Dermis blood vessel endothelial cell (primary cell): ENCODE results near the gene MLXIP. TPM values are rescaled to one million over a fixed set of nuclear protein-coding genes. Genes with fewer than 3 reads are reported as not detected.

Source experiments
- DNase-seq: peaks from one replicate; pipeline ENCODE4 v3.0.0; 2010
- total RNA-seq: library from RNA; depleted of rRNA; stranded (reverse); fragments of >200 nt; gene quantifications from 2 replicates; pipeline ENCODE4 v1.2.3, GENCODE V29; 2014

The MLXIP gene
- total RNA-seq, 1 donor from 2014 or later, result 16.7 TPM

- peak; percentile 87 for DNase-seq
Measured at GRCh38 chr12:122080149-122081082, 1.9 kb downstream of the MLXIP start.

GRCh38 chr12:122081083-122081696 lies 2.6 kb downstream of the MLXIP start:
- peak; percentile 19 for DNase-seq

DNA sequence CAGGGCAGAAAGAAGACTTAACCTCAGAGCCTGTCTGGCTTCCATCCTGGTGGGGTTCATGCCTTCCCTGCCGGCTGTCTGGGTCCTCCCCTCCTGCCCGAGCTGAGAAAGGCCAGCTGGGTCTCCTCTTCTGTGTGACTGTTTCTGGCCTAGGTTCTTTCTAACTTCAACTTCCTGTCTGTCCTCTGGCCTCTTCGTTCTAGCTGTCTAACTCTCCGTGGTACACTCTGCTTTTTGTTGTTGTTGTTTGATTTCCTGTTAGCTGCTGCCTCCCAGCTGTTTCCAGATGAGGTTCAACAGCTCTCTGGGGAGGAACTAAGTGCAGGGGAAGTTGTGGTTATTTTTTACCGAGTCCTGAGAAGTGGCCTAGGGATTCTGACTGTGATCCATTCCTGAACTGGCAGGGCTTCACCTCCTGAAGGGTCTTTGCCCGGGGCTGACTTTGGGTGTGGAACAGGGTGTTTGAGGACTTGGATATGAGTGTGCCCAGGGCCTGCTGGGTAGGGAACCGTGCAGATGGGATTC lies 3.2 kb downstream of the MLXIP start:
- peak; percentile 43 for DNase-seq

- peak; percentile 20 for DNase-seq
Measured at GRCh38 chr12:122082621-122083356, 4.2 kb downstream of the MLXIP start.

DNA sequence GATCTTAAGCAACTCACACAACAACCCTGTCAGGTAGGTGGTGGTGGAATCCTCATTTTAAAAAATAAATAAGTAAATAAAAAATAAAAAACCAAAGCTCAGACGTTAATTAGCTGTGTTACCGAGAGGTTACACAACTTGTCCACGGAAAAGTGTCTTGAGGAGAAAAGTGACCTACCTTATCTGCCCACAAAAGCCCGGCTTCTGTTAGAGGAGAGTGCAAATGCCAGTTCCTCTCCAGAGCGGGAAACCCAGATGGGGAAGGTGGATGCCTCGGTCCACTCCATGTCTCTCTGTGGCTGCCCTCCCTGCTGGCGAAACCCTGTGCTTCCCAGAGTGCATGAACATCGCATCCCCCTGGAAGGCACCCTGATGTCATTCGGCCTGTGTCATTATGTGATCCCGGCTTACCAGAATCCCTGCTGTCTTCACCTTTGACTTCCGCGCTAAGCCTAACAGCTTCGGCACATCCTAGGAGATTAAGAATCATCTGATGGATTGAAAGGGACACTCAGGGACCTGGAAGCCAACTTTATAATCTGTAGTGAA lies 6.4 kb downstream of the MLXIP start:
- DNase-seq, result no peak

DNA sequence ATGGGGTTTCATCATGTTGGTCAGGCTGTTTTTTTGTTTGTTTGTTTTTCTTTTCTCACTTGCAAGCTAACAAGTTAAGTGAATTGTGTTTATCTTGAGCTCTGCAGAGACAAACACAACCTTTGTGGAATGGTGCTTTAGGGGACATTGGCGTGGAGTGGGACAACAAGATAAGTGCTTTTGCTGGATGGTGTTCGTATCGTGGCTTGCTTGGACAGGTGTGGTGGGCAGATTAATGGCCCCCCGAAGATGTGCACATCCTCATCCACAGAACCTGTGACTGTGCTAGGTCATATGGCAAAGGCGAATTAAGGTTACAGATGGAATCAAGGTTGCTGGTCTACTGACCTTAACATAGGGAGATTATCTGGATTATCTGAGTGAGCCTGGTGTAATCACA lies 7.0 kb downstream of the MLXIP start:
- DNase-seq, result no peak

GRCh38 chr12:122086116-122086515 lies 7.6 kb downstream of the MLXIP start:
- no peak for DNase-seq

DNA sequence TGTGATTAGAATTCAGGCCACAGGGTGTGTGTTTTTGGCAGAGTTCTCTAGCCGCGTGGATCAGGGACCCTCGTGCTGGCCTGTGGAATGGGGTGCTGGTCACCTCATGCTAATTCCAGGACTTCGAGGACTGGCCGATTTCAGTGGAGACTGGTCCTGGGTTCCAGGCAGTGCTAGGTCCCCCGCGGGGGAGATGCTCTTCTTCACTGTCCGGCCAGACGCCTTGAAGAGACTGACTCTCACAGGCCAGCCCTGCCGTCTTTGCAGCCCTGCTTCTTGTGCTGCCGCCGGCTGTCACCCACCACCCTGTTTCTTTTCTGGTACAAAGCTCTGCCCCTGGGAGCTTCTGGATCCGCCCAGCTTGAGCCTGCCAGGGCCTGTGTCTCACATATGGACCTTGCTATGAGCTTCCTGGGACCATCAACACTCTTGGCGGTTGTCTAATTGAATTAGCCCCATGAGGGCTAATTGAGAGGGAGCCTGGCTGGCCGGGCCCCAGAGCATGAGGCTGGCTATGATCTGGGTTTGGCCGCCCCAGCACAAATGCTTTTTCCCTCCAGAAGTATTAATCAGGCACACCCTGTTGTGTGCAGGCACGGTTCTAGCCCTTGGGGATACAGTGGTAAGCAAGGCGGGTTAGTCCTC lies 8.2 kb downstream of the MLXIP start:
- DNase-seq, result no peak

- DNase-seq, result no peak
Measured at GRCh38 chr12:122087431-122088178, 9.0 kb downstream of the MLXIP start.

DNA sequence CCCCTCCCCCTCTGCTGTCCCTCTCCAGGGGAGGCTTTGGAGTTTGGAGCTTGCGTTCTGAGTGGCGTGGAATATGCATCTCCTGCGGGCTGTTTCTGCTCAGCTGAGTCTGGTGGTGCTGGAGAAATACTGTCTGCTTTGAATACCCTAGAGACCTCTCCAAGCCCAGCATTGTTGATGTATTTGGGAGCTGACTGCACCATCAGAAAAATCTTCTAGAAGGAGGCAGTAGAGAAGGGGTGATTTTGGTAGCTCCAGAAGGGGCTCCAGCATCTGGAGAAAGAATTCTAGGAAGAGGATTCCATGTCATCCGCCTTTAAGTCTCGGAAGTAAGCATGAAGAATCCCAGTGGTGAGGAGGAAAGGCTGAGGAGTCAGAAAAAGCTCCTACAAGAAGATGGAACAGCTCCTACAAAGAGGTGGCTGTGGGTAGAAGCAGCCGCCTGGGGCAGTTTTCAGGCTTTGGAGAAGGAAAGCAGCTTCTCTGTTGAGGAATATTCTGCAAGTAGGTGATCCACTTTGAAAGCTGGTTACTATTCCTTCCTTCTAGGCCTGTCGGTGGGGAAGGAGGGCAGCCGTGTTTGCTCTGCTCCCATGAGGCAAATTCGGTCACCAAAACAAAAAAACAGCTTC lies 9.7 kb downstream of the MLXIP start:
- no peak for DNase-seq

- DNase-seq, result no peak
Measured at GRCh38 chr12:122089077-122089476, 10.5 kb downstream of the MLXIP start.

DNA sequence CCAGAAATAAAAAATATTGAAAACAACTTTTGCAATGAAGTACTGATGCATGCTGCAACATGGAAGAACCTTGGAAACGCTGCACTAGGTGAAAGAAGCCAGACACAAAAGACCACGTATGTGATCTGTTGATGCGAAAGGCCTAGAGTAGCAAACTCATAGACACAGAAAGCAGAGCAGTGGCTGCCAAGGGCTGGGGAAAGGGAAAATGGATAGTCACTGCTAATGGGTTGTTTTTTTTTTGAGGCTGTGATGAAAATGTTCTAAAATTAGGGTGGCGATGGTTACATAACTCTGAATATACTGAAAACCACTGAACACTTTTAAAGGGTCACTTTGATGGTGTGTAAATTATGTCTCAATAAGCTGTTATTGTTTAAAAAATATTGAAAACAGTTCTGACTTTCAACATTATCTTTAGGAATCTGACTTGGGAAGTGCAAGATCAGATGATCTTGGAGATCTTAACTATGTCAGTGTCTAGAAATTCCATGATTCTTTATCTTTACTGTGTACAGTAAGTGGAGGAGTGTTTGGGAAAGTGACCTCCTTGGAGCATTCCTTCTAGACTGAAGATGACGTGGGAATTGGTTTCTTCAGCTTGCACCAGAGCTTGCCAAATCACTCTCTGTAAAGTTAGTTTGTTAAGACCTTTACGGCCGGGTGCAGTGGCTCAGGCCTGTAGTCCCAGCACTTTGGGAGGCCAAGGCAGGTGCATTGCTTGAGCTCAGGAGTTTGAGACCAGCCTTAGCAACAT lies 12.4 kb downstream of the MLXIP start:
- no peak for DNase-seq

- DNase-seq, result no peak
Measured at GRCh38 chr12:122093098-122093883, 14.7 kb downstream of the MLXIP start.

- DNase-seq, result no peak
Measured at GRCh38 chr12:122094137-122094734, 15.7 kb downstream of the MLXIP start.

DNA sequence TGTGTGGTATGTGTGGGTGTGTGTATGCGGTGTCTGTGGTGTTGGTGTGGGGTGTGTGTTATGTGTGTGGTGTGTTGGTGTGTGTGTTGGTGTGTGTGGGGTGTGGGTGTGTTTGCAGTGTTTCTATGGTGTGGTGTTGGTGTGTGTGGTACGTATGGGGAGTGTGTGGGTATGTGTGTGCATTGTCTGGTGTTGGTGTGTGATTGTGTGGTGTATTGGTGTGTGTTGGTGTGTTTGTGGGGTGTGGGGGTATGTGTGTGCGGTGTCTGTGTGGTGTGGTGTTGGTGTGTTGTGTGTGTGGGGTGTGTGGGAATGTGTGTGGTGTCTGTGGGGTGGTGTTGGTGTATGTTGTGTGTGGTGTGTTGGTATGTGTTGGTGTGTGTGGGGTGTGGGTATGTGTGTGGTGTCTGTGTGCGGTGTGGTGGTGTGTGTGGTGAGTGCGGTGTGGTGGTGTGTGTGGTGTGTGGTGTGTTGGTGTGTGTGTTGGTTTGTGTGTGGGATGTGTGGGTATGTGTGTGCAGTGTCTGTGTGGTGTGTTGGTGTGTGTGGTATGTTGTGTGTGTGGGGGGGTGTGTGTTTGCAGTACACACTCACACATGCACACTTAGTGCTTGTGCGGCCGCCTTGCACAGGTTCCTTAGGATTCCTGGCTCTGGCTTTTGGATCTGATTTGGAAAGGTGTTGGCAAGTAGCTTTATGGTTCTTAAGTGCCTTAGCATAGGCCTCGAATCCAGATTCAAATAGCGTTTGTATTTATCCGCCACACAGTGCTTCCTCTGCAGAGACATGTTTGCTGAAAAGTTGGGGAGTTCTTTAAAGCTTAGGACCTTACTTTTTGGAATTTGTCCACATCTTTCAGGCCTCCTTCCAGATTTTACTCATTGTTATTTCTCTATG lies 16.4 kb downstream of the MLXIP start:
- no peak for DNase-seq

GRCh38 chr12:122096014-122096413 lies 17.5 kb downstream of the MLXIP start:
- DNase-seq, result no peak

DNA sequence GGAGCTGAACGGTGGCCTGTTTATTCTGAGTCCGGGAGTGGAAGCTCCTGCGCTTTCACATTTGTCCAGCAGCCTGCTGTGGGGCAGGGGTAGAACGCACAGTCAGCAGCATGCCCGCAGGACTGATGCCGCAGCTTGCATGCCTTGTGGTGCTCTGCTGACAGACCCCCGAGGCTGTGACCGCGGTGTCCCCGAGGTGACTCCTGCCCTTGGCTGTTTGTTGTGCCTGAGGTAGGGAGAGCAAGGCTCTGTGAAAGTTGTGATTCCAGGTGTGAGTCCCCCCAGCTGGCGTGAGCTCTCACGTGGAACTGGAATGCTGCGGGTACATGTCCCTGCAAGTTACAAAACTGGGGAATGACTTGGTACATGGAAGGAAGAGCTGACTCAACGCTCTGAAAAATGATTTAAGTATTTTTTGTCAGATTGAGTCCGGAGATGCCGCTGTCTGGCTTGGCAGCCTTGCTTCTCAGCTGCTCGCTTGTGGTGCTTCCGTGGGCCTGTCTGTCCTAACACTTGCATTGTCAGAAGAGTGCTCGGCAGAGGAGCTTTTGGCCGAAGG lies 18.1 kb downstream of the MLXIP start:
- DNase-seq, result peak; percentile 67

DNA sequence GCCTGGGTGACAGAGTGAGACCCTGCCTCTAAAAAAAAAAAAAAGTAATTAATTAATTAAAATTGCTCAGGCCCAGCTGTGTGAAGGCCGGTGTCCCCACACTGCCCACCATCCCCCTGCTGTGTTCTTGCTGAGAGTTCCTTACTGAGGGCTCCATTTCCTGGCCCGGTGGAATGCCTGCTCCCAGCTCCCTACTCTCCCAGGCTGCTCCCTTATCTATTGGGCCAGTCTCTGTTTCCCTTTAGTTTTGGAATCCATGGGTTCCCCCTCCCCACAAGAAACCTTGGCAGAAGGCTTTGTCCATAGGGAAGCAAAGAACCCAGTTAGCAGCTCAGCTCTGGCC lies 19.0 kb downstream of the MLXIP start:
- DNase-seq, result peak; percentile 31
